ENCODE results near the gene ANK3.

ANK3 gene

DNA sequence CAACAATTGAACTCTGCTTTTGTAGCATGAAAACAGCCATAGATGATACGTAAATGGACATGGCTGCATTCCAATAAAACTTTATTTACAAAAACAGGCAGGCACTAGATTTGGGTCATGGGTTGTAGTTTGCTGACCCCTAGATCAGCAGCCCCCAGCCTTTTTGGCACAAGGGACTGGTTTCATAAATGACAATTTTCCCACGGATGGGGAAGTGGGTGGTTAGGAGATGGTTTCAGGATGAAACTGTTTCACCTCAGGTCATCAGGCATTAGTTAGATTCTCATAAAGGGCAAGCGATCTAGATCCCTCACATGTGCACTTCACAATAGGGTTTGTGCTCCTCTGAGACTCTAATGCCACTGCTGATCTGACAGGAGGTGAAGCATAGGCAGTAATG, 16.5 kb upstream of the ANK3 start:
- DNase-seq (ENCODE audit: low spot score), result no peak
- TF ChIP-seq, protein P1, sequence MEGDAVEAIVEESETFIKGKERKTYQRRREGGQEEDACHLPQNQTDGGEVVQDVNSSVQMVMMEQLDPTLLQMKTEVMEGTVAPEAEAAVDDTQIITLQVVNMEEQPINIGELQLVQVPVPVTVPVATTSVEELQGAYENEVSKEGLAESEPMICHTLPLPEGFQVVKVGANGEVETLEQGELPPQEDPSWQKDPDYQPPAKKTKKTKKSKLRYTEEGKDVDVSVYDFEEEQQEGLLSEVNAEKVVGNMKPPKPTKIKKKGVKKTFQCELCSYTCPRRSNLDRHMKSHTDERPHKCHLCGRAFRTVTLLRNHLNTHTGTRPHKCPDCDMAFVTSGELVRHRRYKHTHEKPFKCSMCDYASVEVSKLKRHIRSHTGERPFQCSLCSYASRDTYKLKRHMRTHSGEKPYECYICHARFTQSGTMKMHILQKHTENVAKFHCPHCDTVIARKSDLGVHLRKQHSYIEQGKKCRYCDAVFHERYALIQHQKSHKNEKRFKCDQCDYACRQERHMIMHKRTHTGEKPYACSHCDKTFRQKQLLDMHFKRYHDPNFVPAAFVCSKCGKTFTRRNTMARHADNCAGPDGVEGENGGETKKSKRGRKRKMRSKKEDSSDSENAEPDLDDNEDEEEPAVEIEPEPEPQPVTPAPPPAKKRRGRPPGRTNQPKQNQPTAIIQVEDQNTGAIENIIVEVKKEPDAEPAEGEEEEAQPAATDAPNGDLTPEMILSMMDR (IDR thresholded peaks at IDR 0.05; ENCODE audit: extremely low read depth, insufficient read depth, missing control alignments), result no peak
- in situ Hi-C loops (cut with MboI; ENCODE audit: low pct_unique_long_range_greater_than_20kb, low sequenced_read_pairs, unreplicated experiment), result no loop called here

- DNase-seq (ENCODE audit: low spot score), result no peak
- in situ Hi-C loops (cut with MboI; ENCODE audit: low pct_unique_long_range_greater_than_20kb, low sequenced_read_pairs, unreplicated experiment), result no loop called here
- TF ChIP-seq, protein P1 (IDR thresholded peaks at IDR 0.05; ENCODE audit: extremely low read depth, insufficient read depth, missing control alignments), result no peak
These were observed 15.5 kb upstream of the ANK3 start for GRCh38 chr10:60405172-60405571.

DNA sequence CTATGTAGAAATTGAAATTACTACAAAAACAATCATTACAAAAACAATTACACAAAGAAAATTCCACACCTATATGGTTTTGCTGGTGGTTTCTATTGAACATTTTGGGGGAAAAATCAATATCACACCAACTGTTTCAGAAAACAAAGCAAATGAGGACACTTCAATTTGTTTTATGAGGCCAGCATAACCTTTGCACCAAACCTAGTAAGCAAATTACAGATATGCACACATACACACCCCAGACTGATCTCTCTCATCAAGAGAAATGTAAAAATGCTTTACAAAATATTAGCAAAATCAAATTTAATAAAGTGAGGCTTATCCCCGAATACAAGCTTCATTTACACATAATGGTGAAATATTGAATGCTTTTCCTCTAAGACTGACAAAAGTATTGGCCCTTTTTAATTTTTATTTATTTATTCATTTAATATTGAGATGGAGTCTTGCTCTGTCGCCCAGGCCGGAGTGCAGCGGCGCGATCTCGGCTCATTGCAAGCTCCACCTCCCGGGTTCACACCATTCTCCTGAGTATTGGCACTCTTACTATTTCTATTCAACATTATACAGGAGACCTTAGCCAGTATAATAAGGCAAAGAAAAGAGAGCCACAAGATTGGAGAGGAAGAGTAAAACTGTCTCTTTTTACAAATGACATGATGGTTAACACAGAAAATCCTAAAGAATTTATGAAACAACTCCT, 13.6 kb upstream of the ANK3 start:
- in situ Hi-C loops (cut with MboI; ENCODE audit: low pct_unique_long_range_greater_than_20kb, low sequenced_read_pairs, unreplicated experiment), result no loop called here
- TF ChIP-seq, protein P1 (IDR thresholded peaks at IDR 0.05; ENCODE audit: extremely low read depth, insufficient read depth, missing control alignments), result no peak
- DNase-seq (ENCODE audit: low spot score), result no peak

DNA sequence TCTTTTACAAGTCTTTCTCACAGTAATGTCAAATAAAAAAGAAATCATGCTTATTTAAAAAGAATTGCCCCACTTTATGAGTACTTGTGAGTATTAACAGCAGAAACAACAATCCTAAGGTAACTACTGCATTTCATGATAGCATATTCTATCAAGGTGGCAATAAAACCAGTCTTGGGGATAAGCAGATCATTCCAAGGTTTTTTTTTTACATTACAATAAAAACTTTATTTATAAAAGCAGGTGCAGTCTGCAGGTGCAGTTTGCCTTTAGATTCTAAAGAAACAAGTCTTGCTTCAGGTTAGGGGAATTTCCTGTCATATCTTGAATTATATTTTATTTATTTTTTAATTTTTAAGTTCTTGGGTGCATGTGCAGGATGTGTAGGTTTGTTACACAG, 10.7 kb upstream of the ANK3 start:
- in situ Hi-C loops (cut with MboI; ENCODE audit: low pct_unique_long_range_greater_than_20kb, low sequenced_read_pairs, unreplicated experiment), result no loop called here

DNA sequence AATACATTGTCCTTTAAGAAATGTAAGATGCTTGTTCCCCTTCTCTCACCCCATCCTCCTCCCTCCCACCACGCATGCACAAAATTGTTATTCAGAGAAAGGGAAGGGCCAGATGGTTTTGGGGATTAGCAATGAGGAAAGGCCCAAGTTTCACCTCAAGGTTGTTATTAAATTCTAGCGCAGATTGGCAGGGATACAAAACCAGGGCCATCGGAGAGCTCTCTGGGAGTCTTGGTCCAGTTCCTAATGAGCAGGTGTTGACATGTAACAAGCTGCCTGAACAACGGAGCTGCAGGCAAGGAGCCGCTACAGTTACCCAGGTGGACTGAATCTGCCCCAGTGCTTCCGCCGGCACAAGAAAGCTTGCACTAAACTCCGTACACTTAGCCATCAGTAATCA, 9.7 kb upstream of the ANK3 start:
- DNase-seq (ENCODE audit: low spot score), result no peak
- in situ Hi-C loops (cut with MboI; ENCODE audit: low pct_unique_long_range_greater_than_20kb, low sequenced_read_pairs, unreplicated experiment), result no loop called here
- TF ChIP-seq, protein P1 (IDR thresholded peaks at IDR 0.05; ENCODE audit: extremely low read depth, insufficient read depth, missing control alignments), result no peak

More for the DNA sequence above, 10.7 kb upstream of the ANK3 start:
- no peak for DNase-seq (ENCODE audit: low spot score)
- TF ChIP-seq, protein P1 (IDR thresholded peaks at IDR 0.05; ENCODE audit: extremely low read depth, insufficient read depth, missing control alignments), result no peak

- TF ChIP-seq, protein P1 (IDR thresholded peaks at IDR 0.05; ENCODE audit: extremely low read depth, insufficient read depth, missing control alignments), result no peak
- in situ Hi-C loops (cut with MboI; ENCODE audit: low pct_unique_long_range_greater_than_20kb, low sequenced_read_pairs, unreplicated experiment), result no loop called here
- no peak for DNase-seq (ENCODE audit: low spot score)
These were observed 8.1 kb upstream of the ANK3 start for GRCh38 chr10:60397792-60398191.

Data from GM13977 (cell line).